Activated CD8-positive, alpha-beta memory T cell treated with anti-CD3 and anti-CD28 coated beads, Interleukin-2, amount 50 U/mL, for 1 hour (primary cell): ENCODE measurements around the gene CHD1.

Experiments
- DNase-seq: peaks from one replicate; pipeline ENCODE4 v3.0.0-alpha.2; 2020; ENCODE audit errors: extremely low read depth

Gene CHD1

GRCh38 chr5:98807806-98808205, 121.0 kb downstream of the CHD1 start:
- no peak for DNase-seq

GRCh38 chr5:98805070-98805469, 123.7 kb downstream of the CHD1 start:
- DNase-seq = no peak

GRCh38 chr5:98804066-98804465, 124.7 kb downstream of the CHD1 start:
- DNase-seq = no peak
